HCT116 (cell line): ENCODE results near the gene PEAK1. TPM values are rescaled to one million over a fixed set of nuclear protein-coding genes. Genes with fewer than 3 reads are reported as not detected.

Experiments used
- ATAC-seq: fragments of 200-7000 bp; cut with Tn5 transposase; 2 replicates; pipeline ENCODE4 v1.9.1; 2020; ENCODE audit warnings: mild to moderate bottlenecking, moderate library complexity
- BruUV-seq: library from RNA; stranded (reverse); fragments of 400-500 nt; replicated peaks from 2 replicates; lab custom pipeline; 2021; lab: Mats Ljungman, UMichigan
- CTCF ChIA-PET: fragments of 300-600 bp; sonication (Branson Sonifier 250); formaldehyde crosslinking; loops from one replicate; lab custom pipeline; 2021; ENCODE audit warnings: antibody characterized with exemption; lab: Charles Lee
- POLR2A ChIA-PET: fragments of 300-600, 350-600 bp; sonication (Branson Sonifier 250); formaldehyde crosslinking; loops from one replicate; lab custom pipeline; 2021; ENCODE audit warnings: antibody characterized with exemption; lab: Charles Lee
- RAD21 ChIA-PET, 2 experiments: fragments of 300-600 bp; sonication (Branson Sonifier 250); formaldehyde crosslinking; loops; one replicate each; lab custom pipeline; 2023; ENCODE audit warnings: low total read pairs in 2 of 2; ENCODE audit not compliant: uncharacterized antibody in 2 of 2, unreplicated experiment in 2 of 2, low non-redundant PET in 1 of 2; lab: Charles Lee
- DNase-seq: peaks from one replicate; pipeline ENCODE4 v3.0.0-alpha.2; 2010; ENCODE audit warnings: low read depth, low spot score
- H2AFZ ChIP-seq: fragments of 200-600 bp; shearing (Covaris generic), sonication (generic); 2 replicates; pipeline ENCODE4 v1.6.1; 2017; ENCODE audit warnings: low read depth, mixed run types, mixed read lengths, antibody characterized with exemption, low read length; ENCODE audit not compliant: poor library complexity, severe bottlenecking
- H3K27ac ChIP-seq: 2 replicates; pipeline ENCODE4 v1.5.1; 2012; ENCODE audit warnings: low read depth, low read length
- H3K27me3 ChIP-seq: fragments of 200-600 bp; sonication (generic); 2 replicates; pipeline ENCODE4 v1.6.1; 2016; ENCODE audit warnings: mixed run types, low read length, mixed read lengths; ENCODE audit not compliant: insufficient read depth
- H3K36me3 ChIP-seq, 2 experiments: fragments of 200-500 bp in 1 of 2; fragments of 200-600 bp in 1 of 2; sonication (Bioruptor generic) in 1 of 2; sonication (generic) in 1 of 2; 2 replicates each; pipeline versions ENCODE4 v1.5.1 to v1.6.1; 2014 to 2016; ENCODE audit warnings: low read length in 2 of 2, inconsistent platforms in 1 of 2, mixed read lengths in 1 of 2, mixed run types in 1 of 2; ENCODE audit not compliant: insufficient read depth in 2 of 2, control insufficient read depth in 1 of 2
- H3K4me1 ChIP-seq, 2 experiments: fragments of 200-600 bp in 1 of 2; sonication (generic) in 1 of 2; 2 replicates each; pipeline versions ENCODE4 v1.5.1 to v1.6.1; 2012 to 2017; ENCODE audit warnings: low read length in 2 of 2, inconsistent platforms in 1 of 2, mild to moderate bottlenecking in 1 of 2, mixed read lengths in 1 of 2, mixed run types in 1 of 2, moderate library complexity in 1 of 2; ENCODE audit not compliant: insufficient read depth in 2 of 2, control insufficient read depth in 1 of 2
- H3K4me2 ChIP-seq: fragments of 200-600 bp; sonication (generic); 2 replicates; pipeline ENCODE4 v1.6.1; 2017; ENCODE audit warnings: mixed run types, low read length, mixed read lengths
- H3K4me3 ChIP-seq, 2 experiments: fragments of 200-600 bp in 1 of 2; sonication (generic) in 1 of 2; replicated peaks in 1 of 2; 2 replicates each; pipeline ENCODE4 v1.5.1; 2011 to 2016; ENCODE audit warnings: low read length in 2 of 2, control low read depth in 1 of 2, low read depth in 1 of 2, mild to moderate bottlenecking in 1 of 2, mixed read lengths in 1 of 2, mixed run types in 1 of 2
- H3K79me2 ChIP-seq: fragments of 200-600 bp; sonication (generic); 2 replicates; pipeline ENCODE4 v1.6.1; 2017; ENCODE audit warnings: mild to moderate bottlenecking, mixed run types, low read length, moderate library complexity, mixed read lengths; ENCODE audit not compliant: insufficient read depth
- H3K9ac ChIP-seq: fragments of 200-600 bp; sonication (generic); 2 replicates; pipeline ENCODE4 v1.6.1; 2016; ENCODE audit warnings: low read length, mixed read lengths
- H3K9me2 ChIP-seq: fragments of 200-600 bp; sonication (generic), shearing (Covaris generic); 2 replicates; pipeline ENCODE4 v1.6.1; 2017; ENCODE audit warnings: mixed run types, mild to moderate bottlenecking, moderate library complexity; ENCODE audit not compliant: insufficient read depth
- H3K9me3 ChIP-seq, 2 experiments: fragments of 200-500 bp in 1 of 2; fragments of 200-600 bp in 1 of 2; sonication (Bioruptor generic) in 1 of 2; sonication (generic) in 1 of 2; 2 replicates each; pipeline ENCODE4 v1.6.1; 2014 to 2017; ENCODE audit warnings: low read length in 2 of 2, mixed read lengths in 2 of 2, inconsistent platforms in 1 of 2, low read depth in 1 of 2, mild to moderate bottlenecking in 1 of 2, mixed run types in 1 of 2, moderate library complexity in 1 of 2; ENCODE audit not compliant: control insufficient read depth in 1 of 2, insufficient read depth in 1 of 2
- H4K20me1 ChIP-seq: fragments of 200-600 bp; sonication (generic), shearing (Covaris generic); 2 replicates; pipeline ENCODE4 v1.6.1; 2017; ENCODE audit warnings: mixed run types, mild to moderate bottlenecking, moderate library complexity; ENCODE audit not compliant: insufficient read depth
- CBX3 ChIP-seq: IDR thresholded peaks from 2 replicates; pipeline ENCODE4 v1.6.1; 2012; ENCODE audit warnings: low read depth
- CEBPB ChIP-seq: IDR thresholded peaks from 2 replicates; pipeline ENCODE4 v1.6.1; 2012; ENCODE audit warnings: low read depth
- EGR1 ChIP-seq: IDR thresholded peaks from 2 replicates; pipeline ENCODE4 v1.6.1; 2012; ENCODE audit warnings: low read depth
- ELF1 ChIP-seq: IDR thresholded peaks from 2 replicates; pipeline ENCODE4 v1.6.1; 2012; ENCODE audit warnings: low read depth, borderline replicate concordance
- EZH2 ChIP-seq: fragments of 200-600 bp; sonication (generic); IDR thresholded peaks from 2 replicates; pipeline ENCODE4 v1.6.1; 2017; ENCODE audit warnings: antibody characterized with exemption, mixed run types
- EZH2phosphoT487 ChIP-seq: fragments of 200-600 bp; IDR thresholded peaks from 2 replicates; pipeline ENCODE4 v1.6.1; 2018; ENCODE audit warnings: antibody characterized with exemption, borderline replicate concordance
- FOSL1 ChIP-seq: IDR thresholded peaks from 2 replicates; pipeline ENCODE4 v1.6.1; 2012; ENCODE audit warnings: low read depth
- POLR2A ChIP-seq: IDR thresholded peaks from 2 replicates; pipeline ENCODE4 v1.7.0; 2011; ENCODE audit warnings: borderline replicate concordance; ENCODE audit not compliant: insufficient read depth, insufficient read length; ENCODE audit errors: extremely low read depth
- POLR2AphosphoS5 ChIP-seq: IDR thresholded peaks from 2 replicates; pipeline ENCODE4 v1.6.1; 2011; ENCODE audit warnings: mild to moderate bottlenecking, low read depth, low read length, moderate library complexity
- SIN3A ChIP-seq: IDR thresholded peaks from 2 replicates; pipeline ENCODE4 v1.6.1; 2012; ENCODE audit warnings: low read depth
- SRF ChIP-seq: IDR thresholded peaks from 2 replicates; pipeline ENCODE4 v1.6.1; 2012; ENCODE audit warnings: low read depth
- TCF7L2 ChIP-seq: IDR thresholded peaks from 2 replicates; pipeline ENCODE4 v1.7.0; 2011; ENCODE audit warnings: borderline replicate concordance, inconsistent platforms; ENCODE audit not compliant: insufficient read depth, insufficient read length; ENCODE audit errors: extremely low read depth
- YY1 ChIP-seq: IDR thresholded peaks from 2 replicates; pipeline ENCODE4 v1.6.1; 2011; ENCODE audit warnings: low read length, low read depth, moderate library complexity, mild to moderate bottlenecking; ENCODE audit not compliant: insufficient replicate concordance; ENCODE audit errors: extremely low read depth
- ZFX ChIP-seq: fragments of 450-650 bp; IDR thresholded peaks from 2 replicates; pipeline ENCODE4 v1.6.1; 2017
- ZNF274 ChIP-seq: fragments of 200-500 bp; sonication (Bioruptor generic); IDR thresholded peaks from 2 replicates; pipeline ENCODE4 v1.6.1; 2014; ENCODE audit warnings: mild to moderate bottlenecking, low read depth, low read length, inconsistent platforms
- intact Hi-C: fragments of 100-400 bp; cut with micrococcal nuclease; formaldehyde crosslinking; loops from 2 replicates; pipeline ENCODE4 v1.10.0; 2022
- total RNA-seq: library from RNA; stranded (reverse); gene quantifications from one replicate; pipeline ENCODE4 v1.2.1, GENCODE V29; 2021; ENCODE audit not compliant: unreplicated experiment
- TF ChIP-seq, protein P1 (sequence below): IDR thresholded peaks from 2 replicates; pipeline ENCODE4 v1.6.1; 2012; ENCODE audit warnings: low read depth
- TF ChIP-seq, protein P2 (sequence below), 3 experiments: fragments of 200-600 bp in 1 of 3; sonication (generic) in 1 of 3; IDR thresholded peaks in 2 of 3; conservative IDR thresholded peaks in 1 of 3; 2 replicates each; pipeline ENCODE4 v1.5.1; 2012 to 2017; ENCODE audit warnings: low read depth in 2 of 3, low read length in 2 of 3, antibody characterized with exemption in 1 of 3, borderline replicate concordance in 1 of 3, control low read depth in 1 of 3, mild to moderate bottlenecking in 1 of 3, mixed read lengths in 1 of 3, mixed run types in 1 of 3, moderate library complexity in 1 of 3; ENCODE audit not compliant: insufficient read depth in 1 of 3
- TF ChIP-seq, protein P3 (sequence below): IDR thresholded peaks from 2 replicates; pipeline ENCODE4 v1.6.1; 2011; ENCODE audit warnings: mild to moderate bottlenecking, low read length, moderate library complexity; ENCODE audit not compliant: insufficient replicate concordance; ENCODE audit errors: extremely low read depth
- TF ChIP-seq, protein P4 (sequence below): IDR thresholded peaks from 2 replicates; pipeline ENCODE4 v1.6.1; 2012

The PEAK1 gene
- total RNA-seq, 1 experiment from 2014 or later = 23.4 TPM

DNA sequence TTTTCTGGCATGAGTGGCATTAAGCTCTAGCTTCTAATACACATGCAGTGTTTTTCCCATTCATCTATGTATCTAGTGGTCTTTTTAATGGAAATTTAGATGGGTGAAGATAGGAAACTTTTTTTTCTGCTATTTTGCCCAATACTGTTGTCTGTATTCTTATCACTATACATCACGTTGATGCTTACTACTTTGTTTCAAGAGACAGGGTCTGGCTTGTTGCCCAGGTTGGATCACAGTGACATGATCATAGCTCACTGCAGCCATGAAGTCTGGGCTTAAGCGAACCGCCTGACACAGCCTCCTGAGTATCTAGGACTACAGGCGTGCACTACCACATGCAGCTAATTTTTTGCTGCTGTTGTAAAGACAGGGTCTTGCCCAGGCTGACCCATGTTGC lies 84.6 kb downstream of the PEAK1 start:
- POLR2A ChIA-PET = no interaction called here
- ATAC-seq = no peak
- no peaks in the 10 kb centered on the region for H3K36me3 ChIP-seq

More for the DNA sequence above, 84.6 kb downstream of the PEAK1 start:
- Histone ChIP-seq H3K9me3 (no peaks in the 10 kb centered on the region), H2AFZ (no peak overlapping the region), H3K4me1 (peaks cover 3 to 8% of the 10 kb centered on the region in 2 experiments; a peak in 3 of 4 replicates), H3K4me2 (no peak overlapping the region), H3K4me3 (no peak overlapping the region), H3K9ac (no peak overlapping the region), H3K79me2 (no peaks in the 10 kb centered on the region), H3K9me2 (no peaks in the 10 kb centered on the region), H3K27ac (no peak overlapping the region), H4K20me1 (no peaks in the 10 kb centered on the region), H3K27me3 (no peaks in the 10 kb centered on the region)
- RAD21 ChIA-PET = no interaction called here
- CTCF ChIA-PET = no interaction called here
- intact Hi-C loops = no loop called here
- TF ChIP-seq FOSL1 = no peak
- TF ChIP-seq, protein P1, sequence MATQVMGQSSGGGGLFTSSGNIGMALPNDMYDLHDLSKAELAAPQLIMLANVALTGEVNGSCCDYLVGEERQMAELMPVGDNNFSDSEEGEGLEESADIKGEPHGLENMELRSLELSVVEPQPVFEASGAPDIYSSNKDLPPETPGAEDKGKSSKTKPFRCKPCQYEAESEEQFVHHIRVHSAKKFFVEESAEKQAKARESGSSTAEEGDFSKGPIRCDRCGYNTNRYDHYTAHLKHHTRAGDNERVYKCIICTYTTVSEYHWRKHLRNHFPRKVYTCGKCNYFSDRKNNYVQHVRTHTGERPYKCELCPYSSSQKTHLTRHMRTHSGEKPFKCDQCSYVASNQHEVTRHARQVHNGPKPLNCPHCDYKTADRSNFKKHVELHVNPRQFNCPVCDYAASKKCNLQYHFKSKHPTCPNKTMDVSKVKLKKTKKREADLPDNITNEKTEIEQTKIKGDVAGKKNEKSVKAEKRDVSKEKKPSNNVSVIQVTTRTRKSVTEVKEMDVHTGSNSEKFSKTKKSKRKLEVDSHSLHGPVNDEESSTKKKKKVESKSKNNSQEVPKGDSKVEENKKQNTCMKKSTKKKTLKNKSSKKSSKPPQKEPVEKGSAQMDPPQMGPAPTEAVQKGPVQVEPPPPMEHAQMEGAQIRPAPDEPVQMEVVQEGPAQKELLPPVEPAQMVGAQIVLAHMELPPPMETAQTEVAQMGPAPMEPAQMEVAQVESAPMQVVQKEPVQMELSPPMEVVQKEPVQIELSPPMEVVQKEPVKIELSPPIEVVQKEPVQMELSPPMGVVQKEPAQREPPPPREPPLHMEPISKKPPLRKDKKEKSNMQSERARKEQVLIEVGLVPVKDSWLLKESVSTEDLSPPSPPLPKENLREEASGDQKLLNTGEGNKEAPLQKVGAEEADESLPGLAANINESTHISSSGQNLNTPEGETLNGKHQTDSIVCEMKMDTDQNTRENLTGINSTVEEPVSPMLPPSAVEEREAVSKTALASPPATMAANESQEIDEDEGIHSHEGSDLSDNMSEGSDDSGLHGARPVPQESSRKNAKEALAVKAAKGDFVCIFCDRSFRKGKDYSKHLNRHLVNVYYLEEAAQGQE = no peak
- TF ChIP-seq EZH2 = no peak
- no peak for TF ChIP-seq TCF7L2
- TF ChIP-seq, protein P2, sequence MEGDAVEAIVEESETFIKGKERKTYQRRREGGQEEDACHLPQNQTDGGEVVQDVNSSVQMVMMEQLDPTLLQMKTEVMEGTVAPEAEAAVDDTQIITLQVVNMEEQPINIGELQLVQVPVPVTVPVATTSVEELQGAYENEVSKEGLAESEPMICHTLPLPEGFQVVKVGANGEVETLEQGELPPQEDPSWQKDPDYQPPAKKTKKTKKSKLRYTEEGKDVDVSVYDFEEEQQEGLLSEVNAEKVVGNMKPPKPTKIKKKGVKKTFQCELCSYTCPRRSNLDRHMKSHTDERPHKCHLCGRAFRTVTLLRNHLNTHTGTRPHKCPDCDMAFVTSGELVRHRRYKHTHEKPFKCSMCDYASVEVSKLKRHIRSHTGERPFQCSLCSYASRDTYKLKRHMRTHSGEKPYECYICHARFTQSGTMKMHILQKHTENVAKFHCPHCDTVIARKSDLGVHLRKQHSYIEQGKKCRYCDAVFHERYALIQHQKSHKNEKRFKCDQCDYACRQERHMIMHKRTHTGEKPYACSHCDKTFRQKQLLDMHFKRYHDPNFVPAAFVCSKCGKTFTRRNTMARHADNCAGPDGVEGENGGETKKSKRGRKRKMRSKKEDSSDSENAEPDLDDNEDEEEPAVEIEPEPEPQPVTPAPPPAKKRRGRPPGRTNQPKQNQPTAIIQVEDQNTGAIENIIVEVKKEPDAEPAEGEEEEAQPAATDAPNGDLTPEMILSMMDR (IDR thresholded peaks at IDR 0.05 in 2 of 3, conservative IDR thresholded peaks at IDR 0.05 in 1 of 3; ENCODE audit: borderline replicate concordance in 1 of 3, insufficient read depth in 1 of 3, low read depth in 2 of 3, low read length in 2 of 3) = no peak
- TF ChIP-seq EGR1 = no peak
- TF ChIP-seq EZH2phosphoT487 = no peak
- no peak for TF ChIP-seq CBX3
- no peak for TF ChIP-seq CEBPB
- TF ChIP-seq, protein P3, sequence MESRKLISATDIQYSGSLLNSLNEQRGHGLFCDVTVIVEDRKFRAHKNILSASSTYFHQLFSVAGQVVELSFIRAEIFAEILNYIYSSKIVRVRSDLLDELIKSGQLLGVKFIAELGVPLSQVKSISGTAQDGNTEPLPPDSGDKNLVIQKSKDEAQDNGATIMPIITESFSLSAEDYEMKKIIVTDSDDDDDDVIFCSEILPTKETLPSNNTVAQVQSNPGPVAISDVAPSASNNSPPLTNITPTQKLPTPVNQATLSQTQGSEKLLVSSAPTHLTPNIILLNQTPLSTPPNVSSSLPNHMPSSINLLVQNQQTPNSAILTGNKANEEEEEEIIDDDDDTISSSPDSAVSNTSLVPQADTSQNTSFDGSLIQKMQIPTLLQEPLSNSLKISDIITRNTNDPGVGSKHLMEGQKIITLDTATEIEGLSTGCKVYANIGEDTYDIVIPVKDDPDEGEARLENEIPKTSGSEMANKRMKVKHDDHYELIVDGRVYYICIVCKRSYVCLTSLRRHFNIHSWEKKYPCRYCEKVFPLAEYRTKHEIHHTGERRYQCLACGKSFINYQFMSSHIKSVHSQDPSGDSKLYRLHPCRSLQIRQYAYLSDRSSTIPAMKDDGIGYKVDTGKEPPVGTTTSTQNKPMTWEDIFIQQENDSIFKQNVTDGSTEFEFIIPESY = no peak
- no peak for TF ChIP-seq ZFX
- no peak for TF ChIP-seq SIN3A
- TF ChIP-seq, protein P4, sequence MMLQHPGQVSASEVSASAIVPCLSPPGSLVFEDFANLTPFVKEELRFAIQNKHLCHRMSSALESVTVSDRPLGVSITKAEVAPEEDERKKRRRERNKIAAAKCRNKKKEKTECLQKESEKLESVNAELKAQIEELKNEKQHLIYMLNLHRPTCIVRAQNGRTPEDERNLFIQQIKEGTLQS = no peak
- no peak for TF ChIP-seq ELF1
- no peak for TF ChIP-seq POLR2A
- TF ChIP-seq POLR2AphosphoS5 = no peak
- no peak for TF ChIP-seq YY1
- no peak for TF ChIP-seq SRF
- TF ChIP-seq ZNF274 = no peak
- no peak for DNase-seq
- no TSS peak for BruUV-seq
